ENCODE measurements around the gene BCL2L12. TPM values are rescaled to one million over a fixed set of nuclear protein-coding genes. Genes with fewer than 3 reads are reported as not detected.

Gene BCL2L12
- total and polyA plus RNA-seq, 2 donors (not counting 1 experiment from before 2014, with no cell fraction given): 19.9 to 22.1 TPM

GRCh38 chr19:49665036-49665350 lies 740 bp upstream of the BCL2L12 start:
- POLR2A ChIA-PET: interaction anchor here (0.6 to 2.6 kb wide), 13 partner anchors 9 to 855 kb away, joined by 3 to 19 read pairs (median 5); partner anchors contain the start of genes PRMT1, PRR12, PRRG2 and RRAS
- peak overlapping the region; percentile 94 for H3K27ac Mint-ChIP-seq
- H3K36me3 ChIP-seq (replicated peaks in 1 of 2; ENCODE audit: control extremely low read depth in 1 of 2, control insufficient read depth in 1 of 2, extremely low read depth in 1 of 2, insufficient read depth in 2 of 2, low read length in 1 of 2): peaks cover 3 to 28% of the 10 kb centered on the region in 2 experiments
- no peaks in the 10 kb centered on the region for H3K9me3 Mint-ChIP-seq (ENCODE audit: insufficient read depth)
- peak overlapping the region; percentile 88 for H3K9ac ChIP-seq (ENCODE audit: low read length)
- H3K79me2 ChIP-seq (ENCODE audit: control insufficient read depth, insufficient read depth, low read length): peaks cover 42% of the 10 kb centered on the region
- H3K27me3 Mint-ChIP-seq: no peaks in the 10 kb centered on the region
- H3K4me3 Mint-ChIP-seq: peak overlapping the region; percentile 95
- H3K4me2 ChIP-seq (replicated peaks; ENCODE audit: low read depth, low read length, poor library complexity, severe bottlenecking): peak overlapping the region; percentile 98
- H3K4me3 ChIP-seq (ENCODE audit: control extremely low read depth in 1 of 5, extremely low read depth in 1 of 5, insufficient read depth in 1 of 5, low read depth in 2 of 5, low read length in 4 of 5): peak overlapping the region; percentile 71 to 99 (median 94)
- intact Hi-C loops (cut with micrococcal nuclease): loop anchor here (1.0 kb wide), 3 partner anchors 11 to 75 kb away; partner anchors contain the start of gene RRAS
- ATAC-seq (ENCODE audit: low read depth): no peak
- H3K9me3 ChIP-seq (ENCODE audit: control extremely low read depth in 1 of 3, control insufficient read depth in 2 of 3, insufficient read depth in 1 of 3, low read length in 2 of 3): no peaks in the 10 kb centered on the region
- peak overlapping the region; percentile 59 to 73 for H3K27ac ChIP-seq (ENCODE audit: low read length in 2 of 2)
- H4K20me1 ChIP-seq (ENCODE audit: control insufficient read depth, insufficient read depth, low read length, poor library complexity, severe bottlenecking): peaks cover 49% of the 10 kb centered on the region
- H2AFZ ChIP-seq (ENCODE audit: insufficient read depth, low read depth, low read length, poor library complexity, severe bottlenecking): peak overlapping the region; percentile 95
- peaks cover 37% of the 10 kb centered on the region for H3K4me1 Mint-ChIP-seq
- no peaks in the 10 kb centered on the region for H3K27me3 ChIP-seq (replicated peaks in 1 of 4; ENCODE audit: control extremely low read depth in 1 of 4, control insufficient read depth in 3 of 4, insufficient read depth in 4 of 4, low read length in 3 of 4)
- peaks cover 16 to 30% of the 10 kb centered on the region in 2 donors for H3K4me1 ChIP-seq (ENCODE audit: control insufficient read depth in 2 of 2, insufficient read depth in 2 of 2, low read length in 2 of 2)
- WGBS (ENCODE audit: insufficient coverage): 1% methylated on average over 7 of the region's 7 CpGs
- DNase-seq: no peak
- TF ChIP-seq EZH2 (IDR thresholded peaks at IDR 0.05; ENCODE audit: borderline replicate concordance, insufficient read depth, low read depth, low read length, poor library complexity, severe bottlenecking): no peak
- no peak for TF ChIP-seq CTCF (IDR thresholded peaks at IDR 0.05)
- CTCF ChIA-PET: interaction anchor here (0.6 to 2.3 kb wide), 13 partner anchors 8 to 424 kb away, joined by 3 to 8 read pairs (median 5); partner anchors contain the start of genes PRMT1, RRAS and SCAF1

- Histone ChIP-seq H3K4me2 (replicated peaks; ENCODE audit: low read depth, low read length, poor library complexity, severe bottlenecking) (peak overlapping the region; percentile 98), H3K27ac (ENCODE audit: low read length in 2 of 2) (peak overlapping the region; percentile 62 to 73), H3K4me3 (ENCODE audit: control extremely low read depth in 1 of 5, extremely low read depth in 1 of 5, insufficient read depth in 1 of 5, low read depth in 2 of 5, low read length in 4 of 5) (peak overlapping the region; percentile 71 to 99 (median 78)), H3K4me1 (ENCODE audit: control insufficient read depth in 2 of 2, insufficient read depth in 2 of 2, low read length in 2 of 2) (peaks cover 16 to 30% of the 10 kb centered on the region in 2 donors), H3K9ac (ENCODE audit: low read length) (peak overlapping the region; percentile 88), H3K79me2 (ENCODE audit: control insufficient read depth, insufficient read depth, low read length) (peaks cover 41% of the 10 kb centered on the region), H3K9me3 (ENCODE audit: control extremely low read depth in 1 of 3, control insufficient read depth in 2 of 3, insufficient read depth in 1 of 3, low read length in 2 of 3) (no peaks in the 10 kb centered on the region), H2AFZ (ENCODE audit: insufficient read depth, low read depth, low read length, poor library complexity, severe bottlenecking) (peak overlapping the region; percentile 95), H4K20me1 (ENCODE audit: control insufficient read depth, insufficient read depth, low read length, poor library complexity, severe bottlenecking) (peaks cover 39% of the 10 kb centered on the region), H3K36me3 (replicated peaks in 1 of 2; ENCODE audit: control extremely low read depth in 1 of 2, control insufficient read depth in 1 of 2, extremely low read depth in 1 of 2, insufficient read depth in 2 of 2, low read length in 1 of 2) (peaks cover 3 to 19% of the 10 kb centered on the region in 2 experiments), H3K27me3 (replicated peaks in 1 of 4; ENCODE audit: control extremely low read depth in 1 of 4, control insufficient read depth in 3 of 4, insufficient read depth in 4 of 4, low read length in 3 of 4) (no peaks in the 10 kb centered on the region)
- intact Hi-C loops (cut with micrococcal nuclease): no loop called here
- Mint-ChIP-seq H3K9me3 (ENCODE audit: insufficient read depth) (no peaks in the 10 kb centered on the region), H3K27ac (peak overlapping the region; percentile 94), H3K4me1 (peaks cover 37% of the 10 kb centered on the region), H3K27me3 (no peaks in the 10 kb centered on the region), H3K4me3 (peak overlapping the region; percentile 95)
- ATAC-seq (ENCODE audit: low read depth): no peak
- TF ChIP-seq EZH2 (IDR thresholded peaks at IDR 0.05; ENCODE audit: borderline replicate concordance, insufficient read depth, low read depth, low read length, poor library complexity, severe bottlenecking): no peak
- TF ChIP-seq CTCF (IDR thresholded peaks at IDR 0.05): no peak
- ChIA-PET POLR2A (interaction anchor here (1.1 to 2.6 kb wide), 3 partner anchors 15 to 76 kb away, joined by 3 to 12 read pairs (median 8); partner anchors contain the start of genes PRR12 and RRAS), CTCF (interaction anchor here (0.7 to 1.2 kb wide), 6 partner anchors 9 to 120 kb away, joined by 3 to 5 read pairs (median 3); partner anchors contain the start of genes PRMT1 and RRAS)
- no peak for DNase-seq
- WGBS (ENCODE audit: insufficient coverage): 0% methylated on average over 9 of the region's 9 CpGs
Observed at GRCh38 chr19:49666120-49666444, 349 bp downstream of the BCL2L12 start.

Measured in B cell (primary cell).